Measurements from ENCODE around the gene TSPAN9. TPM values are rescaled to one million over a fixed set of nuclear protein-coding genes. Genes with fewer than 3 reads are reported as not detected.

Gene TSPAN9
- polyA plus RNA-seq, 3 donors: 0.15 to 0.34 (median 0.25) TPM

DNA sequence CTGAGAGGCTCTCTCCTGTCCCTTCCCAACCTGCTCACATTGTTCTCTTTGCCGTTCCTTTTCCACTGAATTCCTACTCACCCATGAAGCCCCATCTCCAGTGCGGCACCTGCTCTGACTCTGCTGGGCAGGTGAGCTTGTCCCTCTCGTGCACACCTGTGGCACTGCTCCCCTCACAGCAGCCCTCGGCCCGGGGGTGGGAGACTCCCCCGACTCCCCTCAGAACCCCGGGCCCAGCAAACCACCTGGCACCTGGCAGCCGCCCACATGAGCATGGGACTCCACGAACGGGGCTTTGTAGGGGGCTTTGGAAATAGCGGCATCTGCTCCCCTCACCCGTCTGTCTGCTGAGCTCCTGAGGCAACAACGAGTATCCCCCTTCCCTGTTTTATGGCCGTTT is 251.4 kb downstream of the TSPAN9 start:
- no peak for DNase-seq
- no peaks in the 10 kb centered on the region for H3K79me2 ChIP-seq (ENCODE audit: insufficient read depth, low read length)
- no peak for TF ChIP-seq CTCF (IDR thresholded peaks at IDR 0.05)
- no peaks in the 10 kb centered on the region for H3K9me3 ChIP-seq (replicated peaks in 1 of 2; ENCODE audit: control insufficient read depth in 1 of 2, insufficient read depth in 1 of 2, low read length in 2 of 2)
- H4K20me1 ChIP-seq (ENCODE audit: insufficient read depth, low read length): no peaks in the 10 kb centered on the region
- H3K4me1 Mint-ChIP-seq: no peaks in the 10 kb centered on the region
- no peak overlapping the region for H2AFZ ChIP-seq (ENCODE audit: insufficient read depth, low read depth, low read length, poor library complexity, severe bottlenecking)
- no peaks in the 10 kb centered on the region for H3K4me1 ChIP-seq (ENCODE audit: control insufficient read depth in 1 of 2, insufficient read depth in 2 of 2, low read length in 2 of 2)
- no peaks in the 10 kb centered on the region for H3K36me3 ChIP-seq (replicated peaks in 1 of 2; ENCODE audit: control insufficient read depth in 1 of 2, insufficient read depth in 2 of 2, low read length in 2 of 2)
- peaks cover 0 to 2% of the 10 kb centered on the region in 2 donors for H3K27me3 ChIP-seq (ENCODE audit: control insufficient read depth in 2 of 2, insufficient read depth in 2 of 2, low read length in 2 of 2)
- H3K4me2 ChIP-seq (replicated peaks; ENCODE audit: extremely low read depth, low read length, poor library complexity, severe bottlenecking): no peak overlapping the region
- no peaks in the 10 kb centered on the region for H3K36me3 Mint-ChIP-seq
- H3K4me3 Mint-ChIP-seq: no peak overlapping the region
- H3K27ac Mint-ChIP-seq: no peak overlapping the region
- peaks cover 0 to 4% (median 0%) of the 10 kb centered on the region in 7 donors for H3K9me3 Mint-ChIP-seq
- H3K4me3 ChIP-seq (replicated peaks in 1 of 3; ENCODE audit: low read depth in 2 of 3, low read length in 3 of 3): no peak overlapping the region
- WGBS (ENCODE audit: insufficient coverage): 91% methylated on average over 11 of the region's 14 CpGs
- intact Hi-C loops (cut with micrococcal nuclease): no loop called here
- no peak overlapping the region for H3K9ac ChIP-seq (ENCODE audit: insufficient read depth, low read length, poor library complexity, severe bottlenecking)
- H3K27me3 Mint-ChIP-seq (ENCODE audit: low read depth in 3 of 3): peaks cover 3 to 15% (median 6%) of the 10 kb centered on the region in 3 donors
- no peak overlapping the region for H3K27ac ChIP-seq (ENCODE audit: low read depth in 1 of 2, low read length in 2 of 2)

- Histone ChIP-seq H3K36me3 (replicated peaks in 1 of 2; ENCODE audit: control insufficient read depth in 1 of 2, insufficient read depth in 2 of 2, low read length in 2 of 2) (no peaks in the 10 kb centered on the region), H3K4me1 (ENCODE audit: control insufficient read depth in 1 of 2, insufficient read depth in 2 of 2, low read length in 2 of 2) (no peaks in the 10 kb centered on the region), H3K9me3 (replicated peaks in 1 of 2; ENCODE audit: control insufficient read depth in 1 of 2, insufficient read depth in 1 of 2, low read length in 2 of 2) (no peaks in the 10 kb centered on the region), H3K4me2 (replicated peaks; ENCODE audit: extremely low read depth, low read length, poor library complexity, severe bottlenecking) (no peak overlapping the region), H3K4me3 (replicated peaks in 1 of 3; ENCODE audit: low read depth in 2 of 3, low read length in 3 of 3) (no peak overlapping the region), H4K20me1 (ENCODE audit: insufficient read depth, low read length) (no peaks in the 10 kb centered on the region), H3K27me3 (ENCODE audit: control insufficient read depth in 2 of 2, insufficient read depth in 2 of 2, low read length in 2 of 2) (peaks cover 0 to 2% of the 10 kb centered on the region in 2 donors), H2AFZ (ENCODE audit: insufficient read depth, low read depth, low read length, poor library complexity, severe bottlenecking) (no peak overlapping the region), H3K79me2 (ENCODE audit: insufficient read depth, low read length) (no peaks in the 10 kb centered on the region), H3K27ac (ENCODE audit: low read depth in 1 of 2, low read length in 2 of 2) (no peak overlapping the region), H3K9ac (ENCODE audit: insufficient read depth, low read length, poor library complexity, severe bottlenecking) (no peak overlapping the region)
- intact Hi-C loops (cut with micrococcal nuclease): no loop called here
- H3K9me3 Mint-ChIP-seq: peaks cover 0 to 4% (median 1%) of the 10 kb centered on the region in 7 donors
- H3K4me1 Mint-ChIP-seq: no peaks in the 10 kb centered on the region
- H3K4me3 Mint-ChIP-seq: no peak overlapping the region
- H3K27ac Mint-ChIP-seq: no peak overlapping the region
- 85% methylated on average over 6 of the region's 6 CpGs for WGBS (ENCODE audit: insufficient coverage)
- no peak for TF ChIP-seq CTCF (IDR thresholded peaks at IDR 0.05)
- H3K27me3 Mint-ChIP-seq (ENCODE audit: low read depth in 3 of 3): peaks cover 3 to 15% (median 6%) of the 10 kb centered on the region in 3 donors
- DNase-seq: no peak
- no peaks in the 10 kb centered on the region for H3K36me3 Mint-ChIP-seq
Observed at GRCh38 chr12:3329361-3329760, 252.2 kb downstream of the TSPAN9 start.
